HG02588 (cell line): ENCODE data around the gene UNC79.

Experiments
- ATAC-seq: cut with Tn5 transposase; IDR thresholded peaks from one replicate; pipeline ENCODE4 v1.9.1; 2021; ENCODE audit warnings: mild to moderate bottlenecking, moderate library complexity; ENCODE audit not compliant: unreplicated experiment

The UNC79 gene

GRCh38 chr14:93544212-93544611 lies 113.5 kb downstream of the UNC79 start:
- ATAC-seq: no peak

- ATAC-seq: no peak
Measured at GRCh38 chr14:93546642-93547041, 115.9 kb downstream of the UNC79 start.

GRCh38 chr14:93548102-93548843 lies 117.5 kb downstream of the UNC79 start:
- ATAC-seq: peak; percentile 65

- no peak for ATAC-seq
Measured at GRCh38 chr14:93549595-93549994, 118.9 kb downstream of the UNC79 start.

- no peak for ATAC-seq
Measured at GRCh38 chr14:93564918-93565317, 134.2 kb downstream of the UNC79 start.

GRCh38 chr14:93566065-93566693 lies 135.4 kb downstream of the UNC79 start:
- ATAC-seq: no peak

- no peak for ATAC-seq
Measured at GRCh38 chr14:93571275-93571674, 140.5 kb downstream of the UNC79 start.

GRCh38 chr14:93579178-93579577 lies 148.4 kb downstream of the UNC79 start:
- no peak for ATAC-seq

- no peak for ATAC-seq
Measured at GRCh38 chr14:93582516-93582915, 151.8 kb downstream of the UNC79 start.

GRCh38 chr14:93587330-93587729 lies 156.6 kb downstream of the UNC79 start:
- no peak for ATAC-seq

GRCh38 chr14:93591506-93591905 lies 160.8 kb downstream of the UNC79 start:
- no peak for ATAC-seq

- ATAC-seq: no peak
Measured at GRCh38 chr14:93592786-93593185, 162.0 kb downstream of the UNC79 start.

- ATAC-seq: no peak
Measured at GRCh38 chr14:93606091-93606490, 175.4 kb downstream of the UNC79 start.

- no peak for ATAC-seq
Measured at GRCh38 chr14:93619176-93619793, 188.5 kb downstream of the UNC79 start.

- no peak for ATAC-seq
Measured at GRCh38 chr14:93628048-93628447, 197.3 kb downstream of the UNC79 start.

- no peak for ATAC-seq
Measured at GRCh38 chr14:93629643-93630042, 198.9 kb downstream of the UNC79 start.

- ATAC-seq: no peak
Measured at GRCh38 chr14:93638790-93639189, 208.1 kb downstream of the UNC79 start.

- no peak for ATAC-seq
Measured at GRCh38 chr14:93643127-93643526, 212.4 kb downstream of the UNC79 start.

- ATAC-seq: no peak
Measured at GRCh38 chr14:93643676-93644075, 212.9 kb downstream of the UNC79 start.

- ATAC-seq: no peak
Measured at GRCh38 chr14:93645200-93645599, 214.5 kb downstream of the UNC79 start.

- no peak for ATAC-seq
Measured at GRCh38 chr14:93648440-93649168, 217.9 kb downstream of the UNC79 start.
